ENCODE results near the gene R3HDML.

Gene R3HDML

DNA sequence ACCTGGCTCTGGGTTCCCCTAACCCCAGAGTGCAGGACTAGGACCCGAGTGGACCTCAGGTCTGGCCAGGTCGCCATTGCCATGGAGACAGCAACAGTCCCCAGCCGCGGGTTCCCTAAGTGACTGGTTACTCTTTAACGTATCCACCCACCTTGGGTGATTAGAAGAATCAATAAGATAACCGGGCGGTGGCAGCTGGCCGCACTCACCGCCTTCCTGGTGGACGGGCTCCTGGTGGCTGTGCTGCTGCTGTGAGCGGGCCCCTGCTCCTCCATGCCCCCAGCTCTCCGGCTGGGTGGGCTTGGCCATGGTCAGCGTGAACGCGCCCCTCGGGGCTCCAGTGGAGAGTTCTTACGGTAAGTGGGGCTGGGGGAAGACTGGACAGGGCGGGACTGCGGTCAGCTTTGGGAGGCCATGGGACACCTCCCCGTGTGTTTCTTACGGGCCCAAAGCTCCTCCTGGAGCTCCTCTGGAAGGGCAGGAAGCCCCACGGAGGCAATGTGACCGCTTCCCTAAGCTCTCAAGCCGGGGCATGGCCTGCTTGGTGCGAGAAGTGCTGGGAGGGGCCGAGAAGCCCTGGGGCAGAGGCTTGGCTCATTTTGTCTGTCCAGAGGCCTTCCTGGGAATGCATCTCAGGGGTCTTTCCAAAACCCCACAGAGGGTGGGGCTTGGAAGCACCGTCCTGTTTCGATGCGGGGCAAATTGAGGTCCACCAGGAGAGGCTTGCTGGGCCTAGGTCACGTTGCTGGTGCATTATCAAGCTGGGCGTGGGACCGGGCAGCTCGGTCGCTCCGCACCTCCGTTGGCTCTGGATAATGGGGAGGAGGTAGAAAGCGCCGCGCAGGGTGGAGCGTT is 18.9 kb downstream of the R3HDML start, which contains the start of gene HNF4A:
TSS of gene HNF4A (plus strand) at position 202 of the 855 bp plus-strand sequence. CDS start at position 308, 106 bp downstream.
- Histone ChIP-seq H3K79me1 (ENCODE audit: low read length) (no peaks in the 10 kb centered on the region), H2BK120ac (ENCODE audit: low read depth, low read length) (no peak within 1 kb of the TSS), H3K27me3 (ENCODE audit: insufficient read depth, low read length, poor library complexity) (no peaks in the 10 kb centered on the region), H3K36me3 (ENCODE audit: control insufficient read depth, insufficient read depth, low read length) (no peaks in the 10 kb centered on the region), H2AK5ac (ENCODE audit: low read length) (no peak within 1 kb of the TSS), H3K4me2 (ENCODE audit: low read length) (no peak within 1 kb of the TSS), H2BK5ac (ENCODE audit: low read length) (no peak within 1 kb of the TSS), H3K27ac (ENCODE audit: low read depth, low read length) (no peak within 1 kb of the TSS), H3K4me3 (ENCODE audit: low read length) (no peak within 1 kb of the TSS), H4K5ac (ENCODE audit: low read length) (no peak within 1 kb of the TSS), H3K79me2 (ENCODE audit: control insufficient read depth, insufficient read depth, low read length) (no peaks in the 10 kb centered on the region), H3K23ac (ENCODE audit: low read length) (no peak within 1 kb of the TSS), H3K9ac (ENCODE audit: low read length) (no peak within 1 kb of the TSS), H3K56ac (ENCODE audit: low read length) (peak within 1 kb of the TSS; percentile 73), H3K4ac (ENCODE audit: low read depth, low read length) (no peak within 1 kb of the TSS), H2BK15ac (replicated peaks; ENCODE audit: low read depth) (no peak within 1 kb of the TSS), H3K18ac (ENCODE audit: low read length) (peak within 1 kb of the TSS; percentile 15), H4K8ac (ENCODE audit: low read depth, low read length) (no peak within 1 kb of the TSS), H3K4me1 (ENCODE audit: control insufficient read depth, low read depth, low read length) (peaks cover 3% of the 10 kb centered on the region)
- no CpG with 5 or more reads among the region's 40 CpGs for WGBS (ENCODE audit: extremely low coverage, insufficient coverage, low lambda C conversion rate)
- no peak for DNase-seq

DNA sequence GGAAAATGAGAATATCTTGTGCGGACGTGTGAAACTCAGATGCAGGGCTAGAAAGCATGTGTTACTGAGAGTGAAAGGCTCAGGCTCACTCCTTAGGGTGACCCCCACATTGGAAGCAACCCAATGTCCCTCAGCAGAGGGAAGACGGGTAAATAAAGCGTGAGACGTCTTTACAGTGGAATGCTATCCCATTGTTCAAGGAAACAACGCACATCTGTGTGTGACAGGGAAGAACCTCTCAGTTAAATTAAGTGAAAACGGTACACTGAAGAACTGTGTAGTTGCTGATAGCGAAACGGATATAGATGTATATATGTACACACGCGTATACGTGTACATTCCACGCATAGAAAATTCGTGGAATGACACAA is 19.5 kb downstream of the R3HDML start:
- H2BK15ac ChIP-seq (replicated peaks; ENCODE audit: low read depth) = no peak overlapping the region
- no peaks in the 10 kb centered on the region for H3K27me3 ChIP-seq (ENCODE audit: insufficient read depth, low read length, poor library complexity)
- H3K4me2 ChIP-seq (ENCODE audit: low read length) = no peak overlapping the region
- WGBS (ENCODE audit: extremely low coverage, insufficient coverage, low lambda C conversion rate) = no CpG with 5 or more reads among the region's 14 CpGs
- no peak overlapping the region for H4K8ac ChIP-seq (ENCODE audit: low read depth, low read length)
- no peak overlapping the region for H4K5ac ChIP-seq (ENCODE audit: low read length)
- H3K4me3 ChIP-seq (ENCODE audit: low read length) = no peak overlapping the region
- no peaks in the 10 kb centered on the region for H3K79me1 ChIP-seq (ENCODE audit: low read length)
- DNase-seq = no peak
- no peak overlapping the region for H3K23ac ChIP-seq (ENCODE audit: low read length)
- H2BK5ac ChIP-seq (ENCODE audit: low read length) = no peak overlapping the region
- no peak overlapping the region for H2AK5ac ChIP-seq (ENCODE audit: low read length)
- H3K9ac ChIP-seq (ENCODE audit: low read length) = no peak overlapping the region
- H2BK120ac ChIP-seq (ENCODE audit: low read depth, low read length) = no peak overlapping the region
- no peaks in the 10 kb centered on the region for H3K36me3 ChIP-seq (ENCODE audit: control insufficient read depth, insufficient read depth, low read length)
- H3K4ac ChIP-seq (ENCODE audit: low read depth, low read length) = no peak overlapping the region
- H3K4me1 ChIP-seq (ENCODE audit: control insufficient read depth, low read depth, low read length) = peaks cover 3% of the 10 kb centered on the region
- no peak overlapping the region for H3K18ac ChIP-seq (ENCODE audit: low read length)
- peak overlapping the region; percentile 73 for H3K56ac ChIP-seq (ENCODE audit: low read length)
- no peak overlapping the region for H3K27ac ChIP-seq (ENCODE audit: low read depth, low read length)
- no peaks in the 10 kb centered on the region for H3K79me2 ChIP-seq (ENCODE audit: control insufficient read depth, insufficient read depth, low read length)

DNA sequence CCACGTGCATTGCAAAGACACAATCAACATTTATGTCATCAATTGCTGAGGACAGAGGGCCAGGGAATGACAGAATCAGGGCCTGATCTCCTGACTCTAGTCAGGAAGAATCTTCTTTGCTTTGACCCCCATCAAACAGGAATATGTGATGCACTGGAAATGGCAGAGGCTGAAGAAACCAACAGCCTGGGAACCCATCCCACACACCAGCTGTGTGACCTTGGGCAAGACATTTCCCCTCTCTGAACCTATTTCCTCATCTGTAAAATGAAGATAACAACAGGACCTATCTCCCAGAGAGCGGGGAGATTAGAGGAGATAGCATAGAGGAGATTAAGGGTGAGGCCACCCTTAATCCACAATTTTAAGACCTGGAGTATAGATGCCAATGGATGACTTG is 20.2 kb downstream of the R3HDML start:
- WGBS (ENCODE audit: extremely low coverage, insufficient coverage, low lambda C conversion rate) = no CpG with 5 or more reads among the region's 2 CpGs
- no peaks in the 10 kb centered on the region for H3K27me3 ChIP-seq (ENCODE audit: insufficient read depth, low read length, poor library complexity)
- H3K18ac ChIP-seq (ENCODE audit: low read length) = peak overlapping the region; percentile 11
- peak overlapping the region; percentile 41 for H4K5ac ChIP-seq (ENCODE audit: low read length)
- H3K4me2 ChIP-seq (ENCODE audit: low read length) = no peak overlapping the region
- no peak overlapping the region for H2BK15ac ChIP-seq (replicated peaks; ENCODE audit: low read depth)
- H3K4me1 ChIP-seq (ENCODE audit: control insufficient read depth, low read depth, low read length) = peaks cover 3% of the 10 kb centered on the region
- H3K56ac ChIP-seq (ENCODE audit: low read length) = no peak overlapping the region
- H3K4ac ChIP-seq (ENCODE audit: low read depth, low read length) = no peak overlapping the region
- no peak overlapping the region for H3K9ac ChIP-seq (ENCODE audit: low read length)
- no peak overlapping the region for H4K8ac ChIP-seq (ENCODE audit: low read depth, low read length)
- peak overlapping the region; percentile 36 for H2BK5ac ChIP-seq (ENCODE audit: low read length)
- no peaks in the 10 kb centered on the region for H3K36me3 ChIP-seq (ENCODE audit: control insufficient read depth, insufficient read depth, low read length)
- no peak overlapping the region for H3K27ac ChIP-seq (ENCODE audit: low read depth, low read length)
- H3K23ac ChIP-seq (ENCODE audit: low read length) = no peak overlapping the region
- peak; percentile 70 for DNase-seq
- H2BK120ac ChIP-seq (ENCODE audit: low read depth, low read length) = no peak overlapping the region
- H2AK5ac ChIP-seq (ENCODE audit: low read length) = peak overlapping the region; percentile 71
- H3K79me1 ChIP-seq (ENCODE audit: low read length) = no peaks in the 10 kb centered on the region
- no peaks in the 10 kb centered on the region for H3K79me2 ChIP-seq (ENCODE audit: control insufficient read depth, insufficient read depth, low read length)
- no peak overlapping the region for H3K4me3 ChIP-seq (ENCODE audit: low read length)

DNA sequence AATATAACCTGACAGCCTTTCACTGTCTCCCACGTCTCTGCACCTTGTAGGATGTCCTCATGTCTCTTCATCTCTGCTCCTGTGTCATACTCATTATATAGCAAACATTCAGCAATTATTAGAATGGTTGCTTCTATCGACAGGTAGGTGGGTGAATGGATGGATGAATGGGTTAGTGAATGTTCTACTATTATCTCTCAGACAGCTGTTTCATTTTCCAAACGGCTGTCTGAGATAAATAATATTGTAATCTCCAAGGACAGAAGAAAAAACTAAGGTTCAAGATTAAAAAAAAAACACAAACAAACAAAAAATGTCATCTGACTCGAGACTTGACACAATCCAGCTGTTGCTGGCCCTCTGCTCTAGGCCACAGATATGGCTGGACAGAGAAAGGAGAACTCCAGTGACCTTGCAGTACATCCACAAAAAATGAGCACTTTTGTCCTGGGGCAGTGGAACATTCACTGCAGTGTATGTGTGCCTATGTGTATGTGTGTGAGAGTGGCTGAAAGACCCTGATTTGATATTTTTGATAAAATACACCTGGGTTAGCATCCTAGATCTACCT is 20.8 kb downstream of the R3HDML start:
- Histone ChIP-seq H4K8ac (ENCODE audit: low read depth, low read length) (no peak overlapping the region), H2BK15ac (replicated peaks; ENCODE audit: low read depth) (no peak overlapping the region), H3K23ac (ENCODE audit: low read length) (no peak overlapping the region), H3K9ac (ENCODE audit: low read length) (no peak overlapping the region), H3K27me3 (ENCODE audit: insufficient read depth, low read length, poor library complexity) (no peaks in the 10 kb centered on the region), H3K4me2 (ENCODE audit: low read length) (no peak overlapping the region), H2AK5ac (ENCODE audit: low read length) (no peak overlapping the region), H3K27ac (ENCODE audit: low read depth, low read length) (no peak overlapping the region), H3K4me1 (ENCODE audit: control insufficient read depth, low read depth, low read length) (peaks cover 2% of the 10 kb centered on the region), H3K4me3 (ENCODE audit: low read length) (no peak overlapping the region), H3K4ac (ENCODE audit: low read depth, low read length) (no peak overlapping the region), H3K56ac (ENCODE audit: low read length) (no peak overlapping the region), H2BK120ac (ENCODE audit: low read depth, low read length) (no peak overlapping the region), H4K5ac (ENCODE audit: low read length) (no peak overlapping the region), H3K79me1 (ENCODE audit: low read length) (no peaks in the 10 kb centered on the region), H3K18ac (ENCODE audit: low read length) (no peak overlapping the region), H2BK5ac (ENCODE audit: low read length) (no peak overlapping the region), H3K79me2 (ENCODE audit: control insufficient read depth, insufficient read depth, low read length) (no peaks in the 10 kb centered on the region), H3K36me3 (ENCODE audit: control insufficient read depth, insufficient read depth, low read length) (no peaks in the 10 kb centered on the region)
- DNase-seq = no peak
- WGBS (ENCODE audit: extremely low coverage, insufficient coverage, low lambda C conversion rate) = no CpG with 5 or more reads among the region's 4 CpGs

DNA sequence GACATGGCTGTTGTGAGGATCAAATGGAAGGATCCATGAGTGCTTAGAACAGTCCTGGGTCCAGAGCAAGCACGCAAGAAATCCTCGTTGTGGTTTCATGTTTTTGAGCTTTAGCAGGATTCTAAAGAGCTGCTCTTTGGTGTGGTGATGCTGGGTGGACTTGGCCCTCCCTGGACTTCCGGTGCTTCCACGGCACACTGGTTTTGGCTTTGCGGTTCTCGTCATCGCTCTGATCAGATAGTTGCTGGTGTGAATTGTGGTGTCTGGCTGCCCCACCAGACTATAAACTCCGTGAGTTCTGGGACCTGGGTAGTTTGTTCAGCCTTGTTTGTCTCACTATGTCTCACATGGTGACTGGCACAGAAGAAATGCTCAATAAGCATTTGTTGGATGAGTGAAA is 21.9 kb downstream of the R3HDML start:
- H2BK120ac ChIP-seq (ENCODE audit: low read depth, low read length) = no peak overlapping the region
- H3K56ac ChIP-seq (ENCODE audit: low read length) = no peak overlapping the region
- no peak overlapping the region for H4K5ac ChIP-seq (ENCODE audit: low read length)
- no peak overlapping the region for H2BK15ac ChIP-seq (replicated peaks; ENCODE audit: low read depth)
- H2BK5ac ChIP-seq (ENCODE audit: low read length) = no peak overlapping the region
- peaks cover 2% of the 10 kb centered on the region for H3K4me1 ChIP-seq (ENCODE audit: control insufficient read depth, low read depth, low read length)
- H3K27ac ChIP-seq (ENCODE audit: low read depth, low read length) = no peak overlapping the region
- H3K79me2 ChIP-seq (ENCODE audit: control insufficient read depth, insufficient read depth, low read length) = no peaks in the 10 kb centered on the region
- no peak overlapping the region for H3K18ac ChIP-seq (ENCODE audit: low read length)
- no peak overlapping the region for H2AK5ac ChIP-seq (ENCODE audit: low read length)
- no peak overlapping the region for H3K4ac ChIP-seq (ENCODE audit: low read depth, low read length)
- H3K36me3 ChIP-seq (ENCODE audit: control insufficient read depth, insufficient read depth, low read length) = no peaks in the 10 kb centered on the region
- H4K8ac ChIP-seq (ENCODE audit: low read depth, low read length) = no peak overlapping the region
- WGBS (ENCODE audit: extremely low coverage, insufficient coverage, low lambda C conversion rate) = no CpG with 5 or more reads among the region's 8 CpGs
- no peak overlapping the region for H3K23ac ChIP-seq (ENCODE audit: low read length)
- H3K4me2 ChIP-seq (ENCODE audit: low read length) = no peak overlapping the region
- H3K79me1 ChIP-seq (ENCODE audit: low read length) = no peaks in the 10 kb centered on the region
- no peak overlapping the region for H3K9ac ChIP-seq (ENCODE audit: low read length)
- DNase-seq = no peak
- H3K27me3 ChIP-seq (ENCODE audit: insufficient read depth, low read length, poor library complexity) = no peaks in the 10 kb centered on the region
- no peak overlapping the region for H3K4me3 ChIP-seq (ENCODE audit: low read length)
